SU-DHL-6 (cell line): ENCODE measurements around the gene PDPR.
"Not testable (repeated sequence)": the region's sequence is repeated elsewhere in the genome, so short reads cannot be mapped to it uniquely, and the experiment has no call there.

Source experiments
- H2AFZ ChIP-seq: fragments of 200-600 bp; sonication (generic); 2 replicates; pipeline ENCODE4 v1.6.1; 2014; ENCODE audit warnings: low read depth, mild to moderate bottlenecking, moderate library complexity, mixed read lengths, antibody characterized with exemption, low read length; ENCODE audit not compliant: severe bottlenecking
- H3F3A ChIP-seq: fragments of 200-600 bp; shearing (Covaris generic); 2 replicates; pipeline ENCODE4 v1.6.0; 2016; ENCODE audit warnings: antibody characterized with exemption, mild to moderate bottlenecking; ENCODE audit not compliant: insufficient read depth
- H3K27ac ChIP-seq: fragments of 200-600 bp; sonication (generic); 2 replicates; pipeline ENCODE4 v1.5.1; 2016; ENCODE audit warnings: low read depth, mild to moderate bottlenecking, low read length, moderate library complexity, mixed read lengths
- H3K27me3 ChIP-seq: fragments of 200-600 bp; sonication (generic), shearing (Covaris generic); 2 replicates; pipeline ENCODE4 v1.6.0; 2014; ENCODE audit warnings: mild to moderate bottlenecking, low read length
- H3K36me3 ChIP-seq: fragments of 200-600 bp; sonication (generic); 2 replicates; pipeline ENCODE4 v1.6.1; 2014; ENCODE audit warnings: mild to moderate bottlenecking, low read length, mixed read lengths
- H3K4me2 ChIP-seq: fragments of 300-600, 200-600 bp; shearing (Covaris generic), sonication (generic); 2 replicates; pipeline ENCODE4 v1.6.0; 2014; ENCODE audit warnings: low read length, low read depth, mild to moderate bottlenecking; ENCODE audit not compliant: poor library complexity, severe bottlenecking
- H3K4me3 ChIP-seq: fragments of 200-600 bp; sonication (generic); 2 replicates; pipeline ENCODE4 v1.5.1; 2014; ENCODE audit warnings: antibody characterized with exemption, low read length, mild to moderate bottlenecking, mixed read lengths; ENCODE audit not compliant: insufficient read depth, poor library complexity, severe bottlenecking
- H3K79me2 ChIP-seq: fragments of 200-600 bp; sonication (generic); 2 replicates; pipeline ENCODE4 v1.6.1; 2014; ENCODE audit warnings: mild to moderate bottlenecking, low read length, moderate library complexity; ENCODE audit not compliant: insufficient read depth
- H3K9ac ChIP-seq: fragments of 200-600 bp; sonication (generic); 2 replicates; pipeline ENCODE4 v1.7.0; 2014; ENCODE audit warnings: mild to moderate bottlenecking, low read length
- H3K9me2 ChIP-seq: fragments of 200-600 bp; sonication (generic); replicated peaks from 2 replicates; pipeline ENCODE4 v1.6.1; 2014; ENCODE audit warnings: low read length; ENCODE audit not compliant: insufficient read depth
- H3K9me3 ChIP-seq: fragments of 200-600 bp; sonication (generic); 2 replicates; pipeline ENCODE4 v1.6.1; 2014; ENCODE audit warnings: low read length, mixed read lengths; ENCODE audit not compliant: insufficient read depth
- H4K20me1 ChIP-seq: fragments of 200-600 bp; sonication (generic); 2 replicates; pipeline ENCODE4 v1.6.1; 2014; ENCODE audit warnings: low read depth, mild to moderate bottlenecking, antibody characterized with exemption, low read length, moderate library complexity, mixed read lengths

PDPR gene

GRCh38 chr16:70135796-70136195 is 21.7 kb downstream of the PDPR start:
- not testable (repeated sequence) for H2AFZ ChIP-seq, H3K27me3 ChIP-seq, H3K27ac ChIP-seq, H3K9me3 ChIP-seq, H3F3A ChIP-seq, H3K9ac ChIP-seq, H3K4me2 ChIP-seq, H3K9me2 ChIP-seq, H3K4me3 ChIP-seq, H4K20me1 ChIP-seq, H3K79me2 ChIP-seq, H3K36me3 ChIP-seq

GRCh38 chr16:70136595-70136994 is 22.5 kb downstream of the PDPR start:
- not testable (repeated sequence) for H2AFZ ChIP-seq, H3K36me3 ChIP-seq, H4K20me1 ChIP-seq, H3K9ac ChIP-seq, H3K27ac ChIP-seq, H3K79me2 ChIP-seq, H3K9me2 ChIP-seq, H3K4me2 ChIP-seq, H3K27me3 ChIP-seq, H3K9me3 ChIP-seq, H3K4me3 ChIP-seq, H3F3A ChIP-seq

- not testable (repeated sequence) for H3K4me2 ChIP-seq, H4K20me1 ChIP-seq, H3K9me3 ChIP-seq, H3K27me3 ChIP-seq, H2AFZ ChIP-seq, H3K9me2 ChIP-seq, H3K36me3 ChIP-seq, H3K9ac ChIP-seq, H3K4me3 ChIP-seq, H3K27ac ChIP-seq, H3K79me2 ChIP-seq, H3F3A ChIP-seq
These were observed 28.6 kb downstream of the PDPR start for GRCh38 chr16:70142739-70143138.

GRCh38 chr16:70143231-70143895 is 29.2 kb downstream of the PDPR start:
- not testable (repeated sequence) for H3K4me2 ChIP-seq, H3K4me3 ChIP-seq, H3K9ac ChIP-seq, H3K27me3 ChIP-seq, H3K79me2 ChIP-seq, H3K9me3 ChIP-seq, H3F3A ChIP-seq, H2AFZ ChIP-seq, H3K27ac ChIP-seq, H3K36me3 ChIP-seq, H4K20me1 ChIP-seq, H3K9me2 ChIP-seq

- H3K9me3 ChIP-seq, H3K27ac ChIP-seq, H3K36me3 ChIP-seq, H3K79me2 ChIP-seq, H3K4me2 ChIP-seq, H3K4me3 ChIP-seq, H2AFZ ChIP-seq, H3F3A ChIP-seq, H3K9ac ChIP-seq, H4K20me1 ChIP-seq, H3K9me2 ChIP-seq, H3K27me3 ChIP-seq: not testable (repeated sequence)
These were observed 33.7 kb downstream of the PDPR start for GRCh38 chr16:70147853-70148252.

GRCh38 chr16:70148453-70148852 is 34.3 kb downstream of the PDPR start:
- not testable (repeated sequence) for H3K27me3 ChIP-seq, H3K9me2 ChIP-seq, H3K4me3 ChIP-seq, H3K9ac ChIP-seq, H3K79me2 ChIP-seq, H3F3A ChIP-seq, H3K27ac ChIP-seq, H2AFZ ChIP-seq, H4K20me1 ChIP-seq, H3K9me3 ChIP-seq, H3K4me2 ChIP-seq
- peaks cover 12% of the 10 kb centered on the region for H3K36me3 ChIP-seq

GRCh38 chr16:70149296-70149695 is 35.2 kb downstream of the PDPR start:
- not testable (repeated sequence) for H3K27me3 ChIP-seq, H3K9me2 ChIP-seq, H3K9me3 ChIP-seq, H3K27ac ChIP-seq, H4K20me1 ChIP-seq, H3K4me3 ChIP-seq, H3K79me2 ChIP-seq, H3K9ac ChIP-seq, H3F3A ChIP-seq, H2AFZ ChIP-seq, H3K4me2 ChIP-seq
- H3K36me3 ChIP-seq: peaks cover 12% of the 10 kb centered on the region
